Activated CD4-positive, CD25-positive, alpha-beta regulatory T cell treated with anti-CD3 and anti-CD28 coated beads, Interleukin-2, amount 50 U/mL, for 72 hours (primary cell): ENCODE measurements around the gene ITCH.

Experiments
- DNase-seq: peaks from one replicate; pipeline ENCODE4 v3.0.0; 2021

Gene ITCH

DNA sequence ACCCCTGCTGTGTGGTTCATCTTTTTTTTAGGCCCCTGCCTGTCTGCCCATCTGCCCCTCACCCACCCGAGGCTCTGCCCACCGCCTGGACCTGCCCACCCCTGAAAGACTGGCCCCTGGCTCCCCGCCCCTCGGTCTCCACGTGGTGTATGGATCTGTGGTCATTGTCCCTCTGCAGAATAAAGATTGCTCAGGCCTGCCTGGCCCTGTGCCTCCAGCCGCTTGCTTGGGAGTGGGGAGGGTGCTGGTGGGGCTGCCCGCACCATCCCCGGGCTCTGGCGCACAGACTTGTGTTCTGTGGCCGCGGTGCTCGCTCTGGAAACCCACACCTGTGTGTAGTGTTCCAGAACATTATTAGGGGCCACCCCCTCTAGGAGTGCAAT is 197.1 kb downstream of the ITCH start:
- no peak for DNase-seq

DNA sequence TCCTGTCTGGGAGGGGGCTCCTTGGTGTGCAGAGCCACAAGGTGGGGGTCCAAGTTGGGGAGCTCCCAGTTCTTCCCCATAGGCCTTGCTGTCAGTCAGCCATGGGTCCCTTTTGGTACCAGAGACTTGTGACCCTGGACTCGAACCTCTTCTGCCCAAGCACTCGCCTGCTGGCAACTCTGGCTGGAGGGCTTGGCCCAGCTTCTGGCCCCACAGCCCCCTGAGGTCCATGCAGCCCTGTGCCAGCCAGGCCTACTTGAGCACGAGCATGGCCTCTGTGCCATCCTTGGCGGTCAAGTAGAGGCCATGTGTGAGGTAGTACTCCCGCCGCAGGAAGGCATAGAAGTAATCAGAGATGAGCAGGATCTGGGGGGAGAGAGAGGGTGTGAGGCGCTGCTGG is 197.5 kb downstream of the ITCH start:
- no peak for DNase-seq
